ENCODE results near the gene CDC42EP4. TPM values are rescaled to one million over a fixed set of nuclear protein-coding genes. Genes with fewer than 3 reads are reported as not detected.

Gene CDC42EP4
- total RNA-seq, 1 experiment from 2014 or later, result 25.8 TPM

DNA sequence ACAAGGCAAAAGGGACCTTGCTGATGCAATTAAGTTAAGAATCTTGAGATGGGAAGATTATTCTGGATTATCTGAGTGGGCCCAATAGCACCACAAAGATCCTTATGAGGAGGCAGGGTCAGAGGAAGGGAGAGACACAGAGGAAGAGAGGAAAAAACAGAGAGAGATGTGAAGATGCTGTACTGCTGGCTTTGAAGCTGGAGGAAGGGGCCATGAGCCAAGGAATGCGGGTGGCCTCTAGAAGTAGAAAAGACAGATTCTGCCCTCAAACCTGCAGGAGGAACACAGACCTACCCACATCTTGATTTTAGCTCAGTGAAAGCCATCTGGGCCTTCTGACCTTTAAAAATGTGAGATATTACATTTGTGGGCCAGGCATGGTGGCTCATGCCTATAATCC lies 42.0 kb downstream of the CDC42EP4 start:
- no peak for DNase-seq
- H3K4me3 ChIP-seq (ENCODE audit: low read depth, low read length), result no peak overlapping the region
- H3K4me1 ChIP-seq, result no peaks in the 10 kb centered on the region
- no peaks in the 10 kb centered on the region for H3K36me3 ChIP-seq (ENCODE audit: control insufficient read depth, insufficient read depth, low read length)
- H3K9me3 Mint-ChIP-seq (ENCODE audit: unreplicated experiment), result no peaks in the 10 kb centered on the region
- no peaks in the 10 kb centered on the region for H3K27me3 ChIP-seq (replicated peaks; ENCODE audit: control insufficient read depth, insufficient read depth, low read length)
- H3K27me3 Mint-ChIP-seq (ENCODE audit: insufficient read depth, unreplicated experiment), result no peaks in the 10 kb centered on the region
- CTCF ChIA-PET, result no interaction called here
- intact Hi-C loops (cut with micrococcal nuclease; ENCODE audit: unreplicated experiment), result no loop called here
- H3K9me3 ChIP-seq, result no peaks in the 10 kb centered on the region; the same call in 1 of the 2 replicates
- H3K36me3 Mint-ChIP-seq (ENCODE audit: insufficient read depth, unreplicated experiment), result no peaks in the 10 kb centered on the region
- H3K4me3 Mint-ChIP-seq (ENCODE audit: unreplicated experiment), result no peak overlapping the region
- TF ChIP-seq, protein P1, sequence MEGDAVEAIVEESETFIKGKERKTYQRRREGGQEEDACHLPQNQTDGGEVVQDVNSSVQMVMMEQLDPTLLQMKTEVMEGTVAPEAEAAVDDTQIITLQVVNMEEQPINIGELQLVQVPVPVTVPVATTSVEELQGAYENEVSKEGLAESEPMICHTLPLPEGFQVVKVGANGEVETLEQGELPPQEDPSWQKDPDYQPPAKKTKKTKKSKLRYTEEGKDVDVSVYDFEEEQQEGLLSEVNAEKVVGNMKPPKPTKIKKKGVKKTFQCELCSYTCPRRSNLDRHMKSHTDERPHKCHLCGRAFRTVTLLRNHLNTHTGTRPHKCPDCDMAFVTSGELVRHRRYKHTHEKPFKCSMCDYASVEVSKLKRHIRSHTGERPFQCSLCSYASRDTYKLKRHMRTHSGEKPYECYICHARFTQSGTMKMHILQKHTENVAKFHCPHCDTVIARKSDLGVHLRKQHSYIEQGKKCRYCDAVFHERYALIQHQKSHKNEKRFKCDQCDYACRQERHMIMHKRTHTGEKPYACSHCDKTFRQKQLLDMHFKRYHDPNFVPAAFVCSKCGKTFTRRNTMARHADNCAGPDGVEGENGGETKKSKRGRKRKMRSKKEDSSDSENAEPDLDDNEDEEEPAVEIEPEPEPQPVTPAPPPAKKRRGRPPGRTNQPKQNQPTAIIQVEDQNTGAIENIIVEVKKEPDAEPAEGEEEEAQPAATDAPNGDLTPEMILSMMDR (IDR thresholded peaks at IDR 0.05; ENCODE audit: insufficient read depth in 1 of 2, low read depth in 1 of 2, low read length in 1 of 2, severe bottlenecking in 1 of 2, unreplicated experiment in 1 of 2), result no peak
- POLR2A ChIA-PET, result no interaction called here
- H3K4me1 Mint-ChIP-seq (ENCODE audit: low read depth, unreplicated experiment), result no peaks in the 10 kb centered on the region
- H3K27ac Mint-ChIP-seq (ENCODE audit: unreplicated experiment), result no peak overlapping the region
- no TSS peak for BruUV-seq (replicated peaks)

- CTCF ChIA-PET, result no interaction called here
- POLR2A ChIA-PET, result no interaction called here
- Histone ChIP-seq H3K9me3 (no peaks in the 10 kb centered on the region; the same call in 1 of the 2 replicates), H3K27me3 (replicated peaks; ENCODE audit: control insufficient read depth, insufficient read depth, low read length) (no peaks in the 10 kb centered on the region), H3K36me3 (ENCODE audit: control insufficient read depth, insufficient read depth, low read length) (no peaks in the 10 kb centered on the region), H3K4me1 (no peaks in the 10 kb centered on the region), H3K4me3 (ENCODE audit: low read depth, low read length) (no peak overlapping the region)
- BruUV-seq (replicated peaks), result no TSS peak
- no peak overlapping the region for H3K27ac Mint-ChIP-seq (ENCODE audit: unreplicated experiment)
- no peak overlapping the region for H3K4me3 Mint-ChIP-seq (ENCODE audit: unreplicated experiment)
- H3K36me3 Mint-ChIP-seq (ENCODE audit: insufficient read depth, unreplicated experiment), result no peaks in the 10 kb centered on the region
- intact Hi-C loops (cut with micrococcal nuclease; ENCODE audit: unreplicated experiment), result no loop called here
- DNase-seq, result no peak
- H3K9me3 Mint-ChIP-seq (ENCODE audit: unreplicated experiment), result no peaks in the 10 kb centered on the region
- H3K4me1 Mint-ChIP-seq (ENCODE audit: low read depth, unreplicated experiment), result no peaks in the 10 kb centered on the region
- H3K27me3 Mint-ChIP-seq (ENCODE audit: insufficient read depth, unreplicated experiment), result no peaks in the 10 kb centered on the region
- TF ChIP-seq, protein P1 (IDR thresholded peaks at IDR 0.05; ENCODE audit: insufficient read depth in 1 of 2, low read depth in 1 of 2, low read length in 1 of 2, severe bottlenecking in 1 of 2, unreplicated experiment in 1 of 2), result no peak
These were observed 42.5 kb downstream of the CDC42EP4 start for GRCh38 chr17:73269329-73269615.

DNA sequence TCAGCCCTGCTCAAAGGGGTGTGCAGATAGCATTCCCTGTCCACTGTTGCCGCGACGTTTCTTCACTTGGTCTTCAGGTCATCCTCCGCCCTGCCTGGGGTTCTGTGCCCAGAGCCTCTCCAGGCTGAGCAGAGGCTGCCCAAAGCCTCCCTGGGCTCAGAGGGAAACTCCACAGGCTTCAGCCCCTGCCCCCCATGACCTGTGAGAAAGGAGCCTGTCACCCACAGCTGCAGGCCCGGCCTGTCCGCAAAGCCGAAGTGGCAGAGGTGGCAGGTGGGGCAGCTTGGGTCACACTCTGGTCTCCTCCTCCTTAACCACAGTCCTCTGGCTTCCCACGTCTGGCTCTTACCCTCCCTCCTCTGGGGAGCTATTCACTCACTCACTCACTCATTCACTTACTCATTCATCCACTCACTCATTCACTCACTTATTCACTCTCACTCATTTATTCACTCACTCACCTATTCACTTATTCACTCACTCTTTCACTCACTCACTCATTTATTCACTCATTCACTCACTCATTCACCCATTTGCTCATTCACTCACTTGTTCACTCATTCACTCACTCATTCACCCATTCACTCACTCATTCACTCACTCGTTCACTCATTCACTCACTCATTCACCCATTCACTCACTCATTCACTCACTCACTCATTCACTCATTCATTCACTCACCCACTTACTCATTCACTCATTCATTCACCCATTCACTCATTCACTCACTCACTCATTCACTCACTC lies 43.0 kb downstream of the CDC42EP4 start:
- Mint-ChIP-seq H3K9me3 (ENCODE audit: unreplicated experiment) (no peaks in the 10 kb centered on the region), H3K36me3 (ENCODE audit: insufficient read depth, unreplicated experiment) (no peaks in the 10 kb centered on the region), H3K27me3 (ENCODE audit: insufficient read depth, unreplicated experiment) (no peaks in the 10 kb centered on the region), H3K27ac (ENCODE audit: unreplicated experiment) (no peak overlapping the region), H3K4me3 (ENCODE audit: unreplicated experiment) (no peak overlapping the region), H3K4me1 (ENCODE audit: low read depth, unreplicated experiment) (no peaks in the 10 kb centered on the region)
- intact Hi-C loops (cut with micrococcal nuclease; ENCODE audit: unreplicated experiment), result no loop called here
- no TSS peak for BruUV-seq (replicated peaks)
- H3K4me1 ChIP-seq, result no peaks in the 10 kb centered on the region
- no peaks in the 10 kb centered on the region for H3K27me3 ChIP-seq (replicated peaks; ENCODE audit: control insufficient read depth, insufficient read depth, low read length)
- no peak for DNase-seq
- TF ChIP-seq, protein P1 (IDR thresholded peaks at IDR 0.05; ENCODE audit: insufficient read depth in 1 of 2, low read depth in 1 of 2, low read length in 1 of 2, severe bottlenecking in 1 of 2, unreplicated experiment in 1 of 2), result no peak
- ChIA-PET POLR2A (no interaction called here), CTCF (interaction anchor here (0.9 kb wide), 1 partner anchor 101 kb away, joined by 4 read pairs; no protein-coding TSS in a partner anchor)
- H3K9me3 ChIP-seq, result no peaks in the 10 kb centered on the region; the same call in 1 of the 2 replicates
- no peaks in the 10 kb centered on the region for H3K36me3 ChIP-seq (ENCODE audit: control insufficient read depth, insufficient read depth, low read length)
- no peak overlapping the region for H3K4me3 ChIP-seq (ENCODE audit: low read depth, low read length)

Data from Caco-2 (cell line).